HG03039 (cell line): Measurements from ENCODE around the gene BTLA.
"Not testable (repeated sequence)": the region's sequence is repeated elsewhere in the genome, so short reads cannot be mapped to it uniquely, and the experiment has no call there.

Experiments
- ATAC-seq: cut with Tn5 transposase; IDR thresholded peaks from one replicate; pipeline ENCODE4 v1.9.1; 2021; ENCODE audit warnings: mild to moderate bottlenecking, moderate library complexity; ENCODE audit not compliant: unreplicated experiment

The BTLA gene

GRCh38 chr3:112456147-112456546, 43.1 kb downstream of the BTLA start:
- no peak for ATAC-seq

GRCh38 chr3:112448939-112449338, 50.3 kb downstream of the BTLA start:
- no peak for ATAC-seq

DNA sequence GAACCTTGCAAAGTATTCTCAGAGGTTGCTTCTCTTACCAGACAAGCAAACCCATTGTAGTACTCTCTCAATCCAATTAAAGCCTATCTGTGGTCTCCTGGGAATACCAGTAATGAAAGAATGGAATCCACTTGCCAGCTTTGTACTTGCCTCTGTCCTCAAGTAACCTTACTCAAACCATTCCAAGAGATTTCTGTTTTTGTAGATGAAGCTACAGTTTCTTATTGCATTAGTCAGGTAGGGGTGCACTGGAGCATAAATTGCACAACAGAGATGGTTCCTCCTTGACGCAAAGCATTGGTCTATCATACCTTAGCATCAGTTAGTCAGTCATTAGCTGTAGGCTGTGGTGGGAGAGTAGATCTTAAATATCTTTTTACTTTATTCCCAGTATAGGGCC, 52.9 kb downstream of the BTLA start:
- ATAC-seq: no peak

- no peak for ATAC-seq
Observed at GRCh38 chr3:112445839-112446238, 53.4 kb downstream of the BTLA start.

GRCh38 chr3:112437146-112438022, 61.9 kb downstream of the BTLA start:
- ATAC-seq: peak; percentile 65

GRCh38 chr3:112429960-112430359, 69.3 kb downstream of the BTLA start:
- ATAC-seq: no peak

- ATAC-seq: no peak
Observed at GRCh38 chr3:112427123-112427522, 72.1 kb downstream of the BTLA start.

- ATAC-seq: no peak
Observed at GRCh38 chr3:112425858-112426750, 73.2 kb downstream of the BTLA start.

DNA sequence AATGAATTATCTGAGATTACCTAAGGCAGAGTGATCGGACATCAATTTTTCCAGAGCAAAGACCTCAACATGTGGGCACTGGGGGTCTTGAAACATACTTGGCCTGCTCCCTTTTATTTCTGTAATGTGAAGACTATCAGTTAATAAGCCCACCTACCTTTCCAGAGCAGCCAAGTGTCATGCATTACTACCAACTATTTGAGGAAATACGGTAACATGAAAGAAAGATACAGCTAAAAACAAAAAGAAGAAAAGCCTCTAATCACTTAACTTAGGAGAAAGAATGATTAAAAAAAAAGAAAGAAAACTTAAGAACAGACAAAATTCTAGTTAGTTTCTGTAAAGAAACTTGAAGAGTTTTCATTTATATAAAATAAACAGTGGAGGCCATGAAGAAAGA, 73.9 kb downstream of the BTLA start:
- no peak for ATAC-seq

GRCh38 chr3:112424394-112424793, 74.9 kb downstream of the BTLA start:
- no peak for ATAC-seq

DNA sequence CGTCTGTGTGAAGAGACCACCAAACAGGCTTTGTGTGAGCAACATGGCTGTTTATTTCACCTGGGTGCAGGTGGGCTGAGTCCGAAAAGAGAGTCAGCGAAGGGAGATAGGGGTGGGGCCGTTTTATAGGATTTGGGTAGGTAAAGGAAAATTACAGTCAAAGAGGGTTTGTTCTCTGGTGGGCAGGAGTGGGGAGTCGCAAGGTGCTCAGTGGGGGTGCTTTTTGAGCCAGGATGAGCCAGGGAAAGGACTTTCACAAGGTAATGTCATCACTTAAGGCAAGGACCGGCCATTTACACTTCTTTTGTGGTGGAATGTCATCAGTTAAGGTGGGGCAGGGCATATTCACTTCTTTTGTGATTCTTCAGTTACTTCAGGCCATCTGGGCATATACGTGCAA, 76.4 kb downstream of the BTLA start:
- not testable (repeated sequence) for ATAC-seq

DNA sequence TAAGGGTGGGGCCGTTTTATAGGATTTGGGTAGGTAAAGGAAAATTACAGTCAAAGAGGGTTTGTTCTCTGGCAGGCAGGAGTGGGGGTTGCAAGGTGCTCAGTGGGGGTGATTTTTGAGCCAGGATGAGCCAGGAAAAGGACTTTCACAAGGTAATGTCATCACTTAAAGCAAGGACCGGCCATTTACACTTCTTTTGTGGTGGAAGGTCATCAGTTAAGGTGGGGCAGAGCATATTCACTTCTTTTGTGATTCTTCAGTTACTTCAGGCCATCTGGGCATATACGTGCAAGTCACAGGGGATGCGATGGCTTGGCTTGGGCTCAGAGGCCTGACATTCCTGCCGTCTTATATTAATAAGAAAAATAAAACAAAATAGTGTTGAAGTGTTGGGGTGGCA, 80.7 kb downstream of the BTLA start:
- ATAC-seq: not testable (repeated sequence)

GRCh38 chr3:112417696-112418318, 81.5 kb downstream of the BTLA start:
- ATAC-seq: no peak

- ATAC-seq: no peak
Observed at GRCh38 chr3:112416391-112417212, 82.7 kb downstream of the BTLA start.

DNA sequence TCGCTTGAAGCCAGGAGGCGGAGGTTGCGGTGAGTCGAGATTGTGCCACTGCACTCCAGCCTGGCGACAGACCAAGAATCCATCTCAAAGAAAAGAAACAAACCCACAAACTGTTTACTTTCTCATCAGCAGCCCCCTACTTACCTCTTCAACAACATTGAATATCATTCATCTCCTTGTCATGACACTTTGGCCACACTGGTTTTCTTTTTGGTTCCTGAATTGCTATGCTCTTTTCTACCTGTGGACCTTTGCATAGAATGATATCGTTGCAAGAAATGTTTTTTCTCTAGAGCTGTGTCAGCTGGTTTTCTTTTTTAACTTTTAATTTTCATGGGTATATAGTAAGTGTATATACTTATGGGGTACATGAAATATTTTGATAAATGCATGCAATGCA, 83.9 kb downstream of the BTLA start:
- no peak for ATAC-seq
